OCI-LY7 (cell line): ENCODE data around the gene ELK4. TPM values are rescaled to one million over a fixed set of nuclear protein-coding genes. Genes with fewer than 3 reads are reported as not detected.

Experiments used
- BruUV-seq: library from RNA; stranded (reverse); fragments of 400-500 nt; replicated peaks from 2 replicates; lab custom pipeline; 2021; lab: Mats Ljungman, UMichigan
- CTCF ChIA-PET: fragments of 300-600 bp; sonication (Branson Sonifier 250); formaldehyde crosslinking; loops from one replicate; lab custom pipeline; 2022; ENCODE audit warnings: antibody characterized with exemption; ENCODE audit not compliant: unreplicated experiment; lab: Charles Lee
- POLR2A ChIA-PET: fragments of 300-600 bp; sonication (Branson Sonifier 250); formaldehyde crosslinking; loops from one replicate; lab custom pipeline; 2022; ENCODE audit warnings: antibody characterized with exemption; lab: Charles Lee
- DNase-seq: peaks from one replicate; pipeline ENCODE4 v3.0.0-alpha.2; 2015; ENCODE audit warnings: low spot score
- H2AFZ ChIP-seq: fragments of 200-600 bp; sonication (generic), shearing (Covaris generic); 2 replicates; pipeline ENCODE4 v1.6.1; 2014; ENCODE audit warnings: mild to moderate bottlenecking, antibody characterized with exemption, low read length, moderate library complexity
- H3K27ac ChIP-seq: fragments of 200-600 bp; sonication (generic); 2 replicates; pipeline ENCODE4 v1.5.1; 2014; ENCODE audit warnings: mixed run types, low read depth, mild to moderate bottlenecking, moderate library complexity, low read length, inconsistent platforms; ENCODE audit not compliant: poor library complexity, severe bottlenecking
- H3K36me3 ChIP-seq: fragments of 200-600 bp; sonication (generic); 2 replicates; pipeline ENCODE4 v1.6.1; 2014; ENCODE audit warnings: mild to moderate bottlenecking, antibody characterized with exemption, low read length, moderate library complexity, mixed read lengths; ENCODE audit not compliant: insufficient read depth
- H3K4me1 ChIP-seq: fragments of 200-600 bp; sonication (generic); 2 replicates; pipeline ENCODE4 v1.5.1; 2014; ENCODE audit warnings: mild to moderate bottlenecking, low read length; ENCODE audit not compliant: insufficient read depth, poor library complexity, severe bottlenecking
- H3K4me2 ChIP-seq: fragments of 200-600 bp; sonication (generic); 2 replicates; pipeline ENCODE4 v1.6.1; 2014; ENCODE audit warnings: mild to moderate bottlenecking, low read length
- H3K4me3 ChIP-seq: fragments of 200-600 bp; sonication (generic); 2 replicates; pipeline ENCODE4 v1.5.1; 2014; ENCODE audit warnings: mild to moderate bottlenecking, low read depth, low read length; ENCODE audit not compliant: poor library complexity, severe bottlenecking
- H3K79me2 ChIP-seq: fragments of 200-600 bp; sonication (generic); 2 replicates; pipeline ENCODE4 v1.6.1; 2016; ENCODE audit warnings: low read depth, mild to moderate bottlenecking, low read length, moderate library complexity, mixed read lengths; ENCODE audit not compliant: insufficient read depth
- H3K9me2 ChIP-seq: fragments of 200-600 bp; sonication (generic); 2 replicates; pipeline ENCODE4 v1.6.1; 2016; ENCODE audit warnings: mild to moderate bottlenecking, low read length, mixed read lengths; ENCODE audit not compliant: insufficient read depth
- H3K9me3 ChIP-seq: fragments of 200-600 bp; sonication (generic); 2 replicates; pipeline ENCODE4 v1.6.1; 2014; ENCODE audit warnings: mild to moderate bottlenecking, mixed run types, low read length, mixed read lengths
- H4K20me1 ChIP-seq: fragments of 200-600 bp; sonication (generic); 2 replicates; pipeline ENCODE4 v1.6.1; 2014; ENCODE audit warnings: mild to moderate bottlenecking, antibody characterized with exemption, low read length, moderate library complexity, mixed read lengths; ENCODE audit not compliant: insufficient read depth
- EZH2phosphoT487 ChIP-seq: fragments of 200-600 bp; sonication (generic); IDR thresholded peaks from 2 replicates; pipeline ENCODE4 v1.6.1; 2018; ENCODE audit warnings: low read depth, borderline replicate concordance, mild to moderate bottlenecking, mixed run types, antibody characterized with exemption, low read length, moderate library complexity, mixed read lengths
- intact Hi-C: fragments of 100-400 bp; cut with micrococcal nuclease; formaldehyde crosslinking; loops from one replicate; pipeline ENCODE4 v1.10.0; 2022; ENCODE audit not compliant: unreplicated experiment
- total RNA-seq, 2 experiments: library from RNA; depleted of rRNA in 1 of 2; stranded (reverse); fragments of >200 nt in 1 of 2; shearing (Covaris generic) in 1 of 2; gene quantifications; 2 replicates each; pipeline ENCODE4 v1.2.3, GENCODE V29; 2014 to 2022
- TF ChIP-seq, protein P1 (sequence below): fragments of 200-600 bp; sonication (generic); conservative IDR thresholded peaks from 2 replicates; pipeline ENCODE4 v1.5.1; 2014; ENCODE audit warnings: mild to moderate bottlenecking, antibody characterized with exemption, low read length, moderate library complexity, mixed read lengths

Gene ELK4
- total RNA-seq, 2 experiments from 2014 or later, result 26.4 to 88.3 TPM

- BruUV-seq, result no TSS peak
- H3K4me1 ChIP-seq, result peaks cover 55% of the 10 kb centered on the region
- no peak overlapping the region for H2AFZ ChIP-seq
- intact Hi-C loops, result no loop called here
- no peaks in the 10 kb centered on the region for H3K36me3 ChIP-seq
- DNase-seq, result no peak
- no peak overlapping the region for H3K27ac ChIP-seq
- CTCF ChIA-PET, result no interaction called here
- no peaks in the 10 kb centered on the region for H3K9me3 ChIP-seq
- no peak overlapping the region for H3K4me2 ChIP-seq
- POLR2A ChIA-PET, result interaction anchor here (0.5 kb wide), 1 partner anchor 8 kb away, joined by 3 read pairs; no protein-coding TSS in a partner anchor
- H4K20me1 ChIP-seq, result no peaks in the 10 kb centered on the region
- TF ChIP-seq EZH2phosphoT487, result no peak
- TF ChIP-seq, protein P1, sequence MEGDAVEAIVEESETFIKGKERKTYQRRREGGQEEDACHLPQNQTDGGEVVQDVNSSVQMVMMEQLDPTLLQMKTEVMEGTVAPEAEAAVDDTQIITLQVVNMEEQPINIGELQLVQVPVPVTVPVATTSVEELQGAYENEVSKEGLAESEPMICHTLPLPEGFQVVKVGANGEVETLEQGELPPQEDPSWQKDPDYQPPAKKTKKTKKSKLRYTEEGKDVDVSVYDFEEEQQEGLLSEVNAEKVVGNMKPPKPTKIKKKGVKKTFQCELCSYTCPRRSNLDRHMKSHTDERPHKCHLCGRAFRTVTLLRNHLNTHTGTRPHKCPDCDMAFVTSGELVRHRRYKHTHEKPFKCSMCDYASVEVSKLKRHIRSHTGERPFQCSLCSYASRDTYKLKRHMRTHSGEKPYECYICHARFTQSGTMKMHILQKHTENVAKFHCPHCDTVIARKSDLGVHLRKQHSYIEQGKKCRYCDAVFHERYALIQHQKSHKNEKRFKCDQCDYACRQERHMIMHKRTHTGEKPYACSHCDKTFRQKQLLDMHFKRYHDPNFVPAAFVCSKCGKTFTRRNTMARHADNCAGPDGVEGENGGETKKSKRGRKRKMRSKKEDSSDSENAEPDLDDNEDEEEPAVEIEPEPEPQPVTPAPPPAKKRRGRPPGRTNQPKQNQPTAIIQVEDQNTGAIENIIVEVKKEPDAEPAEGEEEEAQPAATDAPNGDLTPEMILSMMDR, result no peak
- H3K79me2 ChIP-seq, result no peaks in the 10 kb centered on the region
- no peaks in the 10 kb centered on the region for H3K9me2 ChIP-seq
- H3K4me3 ChIP-seq, result no peak overlapping the region
Observed at GRCh38 chr1:205675247-205675646, 43.4 kb upstream of the ELK4 start.

DNA sequence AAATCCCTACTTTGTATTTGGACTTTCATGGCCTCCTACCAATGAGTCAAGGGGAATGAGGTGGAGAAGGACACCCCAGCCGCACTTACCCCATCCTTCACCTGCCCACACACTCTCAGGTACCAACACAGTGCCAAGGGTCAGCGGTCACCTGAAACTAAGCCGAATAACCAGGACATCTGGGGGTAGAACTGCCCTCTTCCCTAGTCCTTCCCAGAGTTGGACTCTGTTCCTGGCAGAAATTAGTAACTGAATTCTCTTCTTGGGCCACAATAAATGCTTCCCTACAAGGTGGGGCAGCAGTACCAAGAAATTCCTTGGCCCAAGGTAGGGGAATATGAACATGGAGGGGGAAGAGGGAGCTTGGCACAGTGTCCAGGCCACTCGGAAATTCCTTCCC, 41.2 kb upstream of the ELK4 start:
- Histone ChIP-seq H3K4me1 (peaks cover 59% of the 10 kb centered on the region), H3K36me3 (no peaks in the 10 kb centered on the region), H2AFZ (no peak overlapping the region), H4K20me1 (no peaks in the 10 kb centered on the region), H3K4me2 (no peak overlapping the region), H3K27ac (no peak overlapping the region), H3K4me3 (no peak overlapping the region), H3K9me3 (no peaks in the 10 kb centered on the region), H3K79me2 (no peaks in the 10 kb centered on the region), H3K9me2 (no peaks in the 10 kb centered on the region)
- intact Hi-C loops, result no loop called here
- DNase-seq, result no peak
- ChIA-PET CTCF (interaction anchor here (1.1 kb wide), 1 partner anchor 38 kb away, joined by 3 read pairs; no protein-coding TSS in a partner anchor), POLR2A (interaction anchor here (0.5 to 1.0 kb wide), 3 partner anchors 13 to 37 kb away, joined by 3 read pairs; no protein-coding TSS in a partner anchor)
- TF ChIP-seq, protein P1, result no peak
- no peak for TF ChIP-seq EZH2phosphoT487
- no TSS peak for BruUV-seq

GRCh38 chr1:205672395-205672889, 40.6 kb upstream of the ELK4 start:
- Histone ChIP-seq H3K9me2 (no peaks in the 10 kb centered on the region), H3K27ac (no peak overlapping the region), H3K79me2 (no peaks in the 10 kb centered on the region), H3K4me3 (peak overlapping the region; percentile 55), H3K4me1 (peaks cover 63% of the 10 kb centered on the region), H4K20me1 (no peaks in the 10 kb centered on the region), H2AFZ (no peak overlapping the region), H3K9me3 (no peaks in the 10 kb centered on the region), H3K36me3 (no peaks in the 10 kb centered on the region), H3K4me2 (peak overlapping the region; percentile 60; the same call in 1 of the 2 replicates)
- BruUV-seq, result no TSS peak
- ChIA-PET POLR2A (interaction anchor here (0.5 to 1.0 kb wide), 3 partner anchors 13 to 36 kb away, joined by 3 read pairs; no protein-coding TSS in a partner anchor), CTCF (interaction anchor here (1.1 kb wide), 1 partner anchor 39 kb away, joined by 3 read pairs; no protein-coding TSS in a partner anchor)
- TF ChIP-seq, protein P1, result peak; percentile 50; the same call in 1 of the 2 replicates
- TF ChIP-seq EZH2phosphoT487, result no peak
- DNase-seq, result no peak
- intact Hi-C loops, result no loop called here
